T-cell (primary cell): ENCODE data around the gene KSR2. TPM values are rescaled to one million over a fixed set of nuclear protein-coding genes. Genes with fewer than 3 reads are reported as not detected.

Experiments
- ATAC-seq, 4 experiments: fragments of 200-7000 bp in 3 of 4; fragments of 150-1000 bp in 1 of 4; cut with Tn5 transposase; replicated peaks in 1 of 4; 1 replicate in 3 of 4; 2 replicates in 1 of 4; pipeline ENCODE4 v1.10.0; 2021; ENCODE audit warnings: moderate library complexity in 3 of 4, mild to moderate bottlenecking in 2 of 4, moderate number of reproducible peaks in 1 of 4
- CTCF ChIA-PET, 2 donors: fragments of 300-600 bp; sonication (Branson Sonifier 250); formaldehyde crosslinking; loops; one replicate each; lab custom pipeline; 2022; ENCODE audit warnings: antibody characterized with exemption in 2 of 2; lab: Charles Lee
- POLR2A ChIA-PET, 2 donors: fragments of 300-600 bp; sonication (Branson Sonifier 250); formaldehyde crosslinking; loops; one replicate each; lab custom pipeline; 2022; ENCODE audit warnings: antibody characterized with exemption in 2 of 2; lab: Charles Lee
- DNase-seq, 35 experiments: peaks; one replicate each; pipeline versions ENCODE4 v3.0.0 to v3.0.0-alpha.2; 2013 to 2023
- H3K27ac ChIP-seq: one replicate; pipeline ENCODE4 v1.5.1; 2013; ENCODE audit warnings: low read length
- H3K27me3 ChIP-seq, 2 experiments: replicated peaks in 1 of 2; 1 replicate in 1 of 2; 2 replicates in 1 of 2; pipeline versions ENCODE4 v1.6.1 to v1.7.0; 2013; ENCODE audit warnings: low read length in 1 of 2, mixed read lengths in 1 of 2; ENCODE audit not compliant: control insufficient read depth in 2 of 2, insufficient read depth in 2 of 2; ENCODE audit errors: extremely low read depth in 1 of 2
- H3K36me3 ChIP-seq, 2 donors: 1 replicate in 1 of 2; 2 replicates in 1 of 2; pipeline versions ENCODE4 v1.6.1 to v1.7.0; 2013; ENCODE audit warnings: low read length in 1 of 2; ENCODE audit not compliant: control insufficient read depth in 2 of 2, insufficient read depth in 1 of 2; ENCODE audit errors: extremely low read depth in 1 of 2
- H3K4me1 ChIP-seq, 2 experiments: 1 replicate in 1 of 2; 2 replicates in 1 of 2; pipeline versions ENCODE4 v1.6.1 to v1.7.0; 2013; ENCODE audit warnings: low read length in 2 of 2, mixed read lengths in 1 of 2; ENCODE audit not compliant: insufficient read depth in 2 of 2, control insufficient read depth in 1 of 2; ENCODE audit errors: extremely low read depth in 1 of 2
- H3K4me3 ChIP-seq, 2 donors: 1 replicate in 1 of 2; 2 replicates in 1 of 2; pipeline versions ENCODE4 v1.5.1 to v1.7.0; 2013; ENCODE audit warnings: mild to moderate bottlenecking in 2 of 2, low read length in 1 of 2, moderate library complexity in 1 of 2; ENCODE audit not compliant: control insufficient read depth in 1 of 2; ENCODE audit errors: extremely low read depth in 1 of 2
- H3K9me3 ChIP-seq: 2 replicates; pipeline ENCODE4 v1.7.0; 2013
- H3K27ac Mint-ChIP-seq, 2 donors: one replicate each; pipeline ENCODE4 v1.8.0; 2020 to 2021; ENCODE audit warnings: mild to moderate bottlenecking in 2 of 2, mixed read lengths in 2 of 2
- H3K27me3 Mint-ChIP-seq, 2 donors: one replicate each; pipeline ENCODE4 v1.8.0; 2021 to 2022; ENCODE audit warnings: mixed read lengths in 2 of 2
- H3K36me3 Mint-ChIP-seq: one replicate; pipeline ENCODE4 v1.8.0; 2021; ENCODE audit warnings: mixed read lengths
- H3K4me1 Mint-ChIP-seq, 3 donors: one replicate each; pipeline ENCODE4 v1.8.0; 2020 to 2022; ENCODE audit warnings: mixed read lengths in 3 of 3, mild to moderate bottlenecking in 1 of 3
- H3K4me3 Mint-ChIP-seq, 3 donors: one replicate each; pipeline ENCODE4 v1.8.0; 2020 to 2022; ENCODE audit warnings: mild to moderate bottlenecking in 3 of 3, mixed read lengths in 3 of 3, moderate library complexity in 3 of 3
- H3K9me3 Mint-ChIP-seq, 3 donors: one replicate each; pipeline ENCODE4 v1.8.0; 2020 to 2022; ENCODE audit warnings: mixed read lengths in 3 of 3
- WGBS: methylation state at CpG from one replicate; pipeline ENCODE4 v1.1.5; 2013; ENCODE audit warnings: missing lambda C conversion rate; ENCODE audit not compliant: insufficient coverage; 5-methylcytosine and 5-hydroxymethylcytosine counted together
- total RNA-seq, 35 experiments: library from RNA in 6 of 35; stranded (reverse) in 6 of 35; fragments of 120-200 nt in 1 of 35; gene quantifications; one replicate each; pipeline versions ENCODE4 v1.2.1 to v1.2.4 and lab custom pipeline; 2013 to 2026

KSR2 gene
- total RNA-seq, 5 donors from 2014 or later (not counting 1 experiment from before 2014, with no cell fraction given), result 0.03 to 0.10 (median 0.06) TPM

DNA sequence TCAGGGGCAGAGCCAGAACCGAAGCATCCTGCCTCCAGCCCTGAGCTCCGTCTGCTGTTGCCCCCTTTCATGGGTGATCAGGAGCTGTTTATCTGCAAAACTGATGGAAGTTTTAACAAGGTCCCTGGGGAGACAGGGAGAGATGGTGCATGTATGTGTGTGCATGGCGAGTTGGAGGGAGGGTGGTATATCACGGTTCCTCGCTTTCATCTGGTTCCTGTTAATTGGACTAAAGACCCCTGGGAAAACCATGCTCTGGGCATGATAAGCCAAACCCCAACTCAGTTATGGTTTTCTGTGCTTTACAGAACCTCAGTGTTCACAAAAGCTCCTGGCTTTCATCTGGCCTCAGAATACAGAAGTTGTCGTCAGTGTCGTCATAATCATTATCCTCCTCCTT lies 133.6 kb downstream of the KSR2 start:
- peaks cover 0 to under 1% (median 0%) of the 10 kb centered on the region in 3 donors for H3K9me3 Mint-ChIP-seq
- ATAC-seq (no peak), DNase-seq (no peak)
- no peak overlapping the region for H3K27ac Mint-ChIP-seq
- Histone ChIP-seq H3K27ac (no peak overlapping the region), H3K4me3 (no peak overlapping the region), H3K27me3 (peaks cover 0 to 16% of the 10 kb centered on the region in 2 experiments), H3K4me1 (peaks cover 0 to 7% of the 10 kb centered on the region in 2 experiments), H3K36me3 (no peaks in the 10 kb centered on the region), H3K9me3 (no peaks in the 10 kb centered on the region)
- WGBS, result 91% methylated on average over 5 of the region's 7 CpGs
- ChIA-PET POLR2A (no interaction called here), CTCF (interaction anchor here in 1 of 2 donors (1.0 kb wide), 1 partner anchor 15 kb away, joined by 3 read pairs; no protein-coding TSS in a partner anchor)
- peaks cover 14 to 24% of the 10 kb centered on the region in 2 donors for H3K27me3 Mint-ChIP-seq
- no peak overlapping the region for H3K4me3 Mint-ChIP-seq
- H3K36me3 Mint-ChIP-seq, result no peaks in the 10 kb centered on the region
- H3K4me1 Mint-ChIP-seq, result peaks cover 2 to 10% (median 7%) of the 10 kb centered on the region in 3 donors

DNA sequence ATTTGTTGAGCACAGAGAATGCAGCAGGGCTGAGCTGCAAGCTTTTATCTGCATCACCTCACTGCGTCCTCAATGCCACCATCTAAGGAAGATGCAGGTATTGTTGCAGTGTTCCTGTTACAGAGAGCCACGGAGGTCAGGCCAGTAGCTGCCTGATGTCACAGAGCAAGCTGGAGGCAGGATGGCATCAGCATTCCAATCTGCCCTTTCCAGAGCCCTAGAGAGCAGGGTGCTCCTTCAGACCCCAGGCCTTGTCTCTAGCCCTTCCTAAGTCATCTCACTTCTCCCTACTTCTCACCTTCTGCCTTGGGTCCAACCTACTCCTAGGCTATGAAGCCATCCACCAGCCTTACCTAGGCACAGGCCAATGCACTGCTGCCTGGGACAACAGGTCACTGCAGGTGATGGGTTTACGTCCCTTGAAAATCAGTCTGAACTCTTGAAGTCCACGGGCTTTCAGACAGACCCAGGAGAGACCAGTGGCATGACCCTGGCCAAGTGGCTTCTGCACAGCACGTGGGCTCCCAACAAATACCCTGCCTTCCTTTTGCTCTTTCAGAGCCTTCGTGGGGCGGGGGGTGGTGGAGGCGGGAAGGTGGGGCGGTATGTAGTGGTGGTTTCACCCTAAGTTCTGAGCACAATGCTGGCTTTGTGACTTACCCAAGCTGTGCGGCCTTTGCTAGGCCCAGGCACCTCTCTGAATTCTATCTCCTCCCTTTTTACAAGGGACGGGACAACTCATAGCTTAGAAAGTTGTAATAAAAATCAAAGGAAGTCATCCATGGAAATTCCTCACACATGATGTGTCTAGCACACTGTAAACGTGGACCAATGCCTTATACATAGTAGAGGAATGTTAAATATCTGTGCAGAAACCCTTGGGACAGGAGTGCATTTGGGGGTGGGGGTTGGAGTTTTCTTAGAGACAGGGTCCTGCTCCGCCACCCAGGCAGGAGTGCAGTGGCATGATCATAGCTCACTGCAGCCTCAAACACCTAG lies 136.0 kb downstream of the KSR2 start:
- H3K9me3 Mint-ChIP-seq, result peaks cover 6 to 16% (median 6%) of the 10 kb centered on the region in 3 donors
- ChIA-PET POLR2A (no interaction called here), CTCF (interaction anchor here in 1 of 2 donors (0.7 kb wide), 1 partner anchor 11 kb away, joined by 5 read pairs; no protein-coding TSS in a partner anchor)
- no peak for DNase-seq
- Histone ChIP-seq H3K27me3 (peaks cover 0 to 16% of the 10 kb centered on the region in 2 experiments), H3K4me1 (peaks cover 0 to 7% of the 10 kb centered on the region in 2 experiments), H3K4me3 (no peak overlapping the region), H3K9me3 (no peaks in the 10 kb centered on the region), H3K27ac (no peak overlapping the region), H3K36me3 (no peaks in the 10 kb centered on the region)
- no peak overlapping the region for H3K27ac Mint-ChIP-seq
- no peak for ATAC-seq
- no peak overlapping the region for H3K4me3 Mint-ChIP-seq
- peaks cover 10 to 12% of the 10 kb centered on the region in 2 donors for H3K27me3 Mint-ChIP-seq
- H3K36me3 Mint-ChIP-seq, result no peaks in the 10 kb centered on the region
- peaks cover 2 to 10% (median 7%) of the 10 kb centered on the region in 3 donors for H3K4me1 Mint-ChIP-seq
- 56% methylated on average over 2 of the region's 13 CpGs for WGBS

DNA sequence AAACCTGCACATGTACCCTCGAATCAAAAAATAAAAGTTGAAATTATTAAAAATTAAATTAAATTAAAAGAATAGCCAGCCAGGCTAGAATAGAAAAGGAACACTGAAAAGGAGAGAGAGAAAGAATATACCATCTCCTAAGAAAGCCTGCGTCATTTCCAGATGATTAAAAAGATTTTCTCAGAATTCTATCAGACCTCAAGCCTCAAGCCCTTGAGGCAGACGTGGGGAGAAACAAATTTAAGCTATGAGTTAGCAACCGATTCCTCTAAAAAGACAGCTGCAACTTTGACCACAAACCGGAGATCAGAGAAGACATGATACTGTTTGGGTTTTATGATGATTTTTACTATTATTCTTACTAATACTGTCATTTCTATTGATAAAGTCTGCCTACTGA lies 138.3 kb downstream of the KSR2 start:
- H3K27ac Mint-ChIP-seq, result no peak overlapping the region
- H3K9me3 Mint-ChIP-seq, result peaks cover 6 to 17% (median 6%) of the 10 kb centered on the region in 3 donors
- H3K36me3 Mint-ChIP-seq, result no peaks in the 10 kb centered on the region
- ATAC-seq, result no peak
- H3K4me1 Mint-ChIP-seq, result no peaks in the 10 kb centered on the region
- ChIA-PET CTCF (no interaction called here), POLR2A (no interaction called here)
- no peaks in the 10 kb centered on the region for H3K9me3 ChIP-seq
- WGBS, result no CpG with 5 or more reads among the region's 5 CpGs
- H3K4me3 Mint-ChIP-seq, result no peak overlapping the region
- no peak for DNase-seq
- H3K36me3 ChIP-seq, result no peaks in the 10 kb centered on the region
- peaks cover 0 to 5% of the 10 kb centered on the region in 2 experiments for H3K27me3 ChIP-seq
- peaks cover 0 to 4% of the 10 kb centered on the region in 2 donors for H3K27me3 Mint-ChIP-seq
- H3K4me1 ChIP-seq, result no peaks in the 10 kb centered on the region
- H3K4me3 ChIP-seq, result no peak overlapping the region
- no peak overlapping the region for H3K27ac ChIP-seq

DNA sequence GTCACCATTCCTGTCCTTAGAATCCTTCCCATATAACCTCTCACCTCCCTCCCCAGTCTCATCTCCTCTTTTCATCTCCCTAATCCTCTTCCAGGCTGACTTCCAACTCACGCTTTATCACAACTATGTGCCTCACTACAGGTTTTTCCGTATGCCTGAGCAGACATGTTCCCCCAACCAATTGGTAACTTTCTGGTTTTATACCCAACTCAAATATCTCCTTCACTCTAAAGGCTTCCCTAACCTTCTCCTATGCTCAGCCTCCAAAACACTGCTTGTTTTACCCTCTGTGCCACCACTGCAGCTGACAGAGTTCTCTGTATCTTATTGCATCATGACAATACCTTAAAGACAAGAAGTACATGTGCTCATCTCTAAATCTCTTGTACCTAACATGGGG lies 139.7 kb downstream of the KSR2 start:
- Mint-ChIP-seq H3K27me3 (no peaks in the 10 kb centered on the region), H3K27ac (no peak overlapping the region), H3K9me3 (peaks cover 6 to 17% (median 6%) of the 10 kb centered on the region in 3 donors), H3K36me3 (no peaks in the 10 kb centered on the region), H3K4me3 (no peak overlapping the region), H3K4me1 (no peaks in the 10 kb centered on the region)
- Histone ChIP-seq H3K9me3 (no peaks in the 10 kb centered on the region), H3K36me3 (no peaks in the 10 kb centered on the region), H3K4me3 (no peak overlapping the region), H3K27ac (no peak overlapping the region), H3K4me1 (no peaks in the 10 kb centered on the region), H3K27me3 (no peaks in the 10 kb centered on the region)
- no peak for ATAC-seq
- no peak for DNase-seq
- ChIA-PET CTCF (no interaction called here), POLR2A (no interaction called here)
- 88% methylated on average over 2 of the region's 2 CpGs for WGBS

DNA sequence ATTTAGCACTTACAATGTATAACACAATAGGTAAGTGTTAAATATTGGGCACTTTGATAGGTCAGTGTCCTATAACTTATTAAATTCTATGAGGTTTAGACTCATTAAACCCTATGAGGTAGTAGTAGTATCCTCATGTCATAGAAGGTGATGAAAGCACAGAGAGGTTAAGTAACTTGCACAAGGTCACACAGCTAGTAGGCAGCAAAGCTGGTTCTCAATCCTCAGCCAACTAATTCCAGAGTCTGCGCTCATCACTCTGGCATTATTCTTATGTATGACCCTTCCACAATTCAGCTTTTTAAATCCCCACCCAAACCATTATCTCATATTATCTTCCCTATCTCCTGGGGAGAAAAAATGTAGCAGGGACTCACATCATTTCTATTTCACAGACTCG lies 141.1 kb downstream of the KSR2 start:
- WGBS, result 89% methylated on average over 1 of the region's 2 CpGs
- no peak overlapping the region for H3K4me3 ChIP-seq
- H3K27me3 ChIP-seq, result no peaks in the 10 kb centered on the region
- Mint-ChIP-seq H3K4me3 (no peak overlapping the region), H3K36me3 (no peaks in the 10 kb centered on the region), H3K27ac (no peak overlapping the region), H3K4me1 (no peaks in the 10 kb centered on the region), H3K27me3 (peaks cover 6% of the 10 kb centered on the region in 2 donors), H3K9me3 (peaks cover 6 to 17% (median 10%) of the 10 kb centered on the region in 3 donors)
- ChIA-PET POLR2A (no interaction called here), CTCF (interaction anchor here in 1 of 2 donors (1.2 kb wide), 1 partner anchor 10 kb away, joined by 7 read pairs; no protein-coding TSS in a partner anchor)
- ATAC-seq (no peak), DNase-seq (no peak)
- H3K27ac ChIP-seq, result no peak overlapping the region
- H3K36me3 ChIP-seq, result no peaks in the 10 kb centered on the region
- no peaks in the 10 kb centered on the region for H3K4me1 ChIP-seq
- no peaks in the 10 kb centered on the region for H3K9me3 ChIP-seq

DNA sequence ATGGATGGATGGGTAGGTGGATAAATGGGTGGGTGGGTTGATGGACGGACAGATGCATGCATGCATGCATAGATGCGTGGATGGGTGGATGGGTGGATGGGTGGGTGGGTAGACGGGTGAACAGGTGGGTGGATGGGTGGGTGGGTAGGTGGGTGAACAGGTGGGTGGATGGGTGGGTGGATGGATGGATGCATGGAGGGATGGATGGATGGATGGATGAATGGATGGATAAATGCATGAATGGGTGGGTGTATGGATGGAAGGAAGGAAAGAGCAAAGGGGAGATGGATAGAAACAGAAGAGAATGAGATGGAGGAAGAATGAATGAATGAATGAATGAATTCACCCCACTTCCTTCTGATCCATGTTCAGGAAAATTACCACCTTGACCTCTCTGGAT lies 143.0 kb downstream of the KSR2 start:
- H3K27ac Mint-ChIP-seq, result no peak overlapping the region
- WGBS, result 86% methylated on average over 2 of the region's 3 CpGs
- H3K36me3 Mint-ChIP-seq, result no peaks in the 10 kb centered on the region
- H3K9me3 Mint-ChIP-seq, result peaks cover 6 to 17% (median 12%) of the 10 kb centered on the region in 3 donors
- no peaks in the 10 kb centered on the region for H3K4me1 Mint-ChIP-seq
- no peaks in the 10 kb centered on the region for H3K27me3 ChIP-seq
- peaks cover 7 to 11% of the 10 kb centered on the region in 2 donors for H3K27me3 Mint-ChIP-seq
- CTCF ChIA-PET, result no interaction called here
- H3K4me3 Mint-ChIP-seq, result no peak overlapping the region
- ATAC-seq (no peak), DNase-seq (no peak)
- no peak overlapping the region for H3K27ac ChIP-seq
- H3K9me3 ChIP-seq, result no peaks in the 10 kb centered on the region
- H3K4me3 ChIP-seq, result no peak overlapping the region
- no peaks in the 10 kb centered on the region for H3K4me1 ChIP-seq
- POLR2A ChIA-PET, result no interaction called here
- H3K36me3 ChIP-seq, result no peaks in the 10 kb centered on the region
